GM23248 (cell line): Measurements from ENCODE around the gene STXBP3.

Experiments
- EZH2 ChIP-seq: fragments of 200-600 bp; sonication (generic); IDR thresholded peaks from 2 replicates; pipeline ENCODE4 v1.6.1; 2018; ENCODE audit warnings: antibody characterized with exemption, mild to moderate bottlenecking; ENCODE audit not compliant: insufficient read depth, poor library complexity, severe bottlenecking
- EZH2phosphoT487 ChIP-seq: fragments of 200-600 bp; sonication (generic); IDR thresholded peaks from 2 replicates; pipeline ENCODE4 v1.6.1; 2018; ENCODE audit warnings: antibody characterized with exemption, moderate library complexity, mild to moderate bottlenecking, low read depth; ENCODE audit not compliant: insufficient read depth

DNA sequence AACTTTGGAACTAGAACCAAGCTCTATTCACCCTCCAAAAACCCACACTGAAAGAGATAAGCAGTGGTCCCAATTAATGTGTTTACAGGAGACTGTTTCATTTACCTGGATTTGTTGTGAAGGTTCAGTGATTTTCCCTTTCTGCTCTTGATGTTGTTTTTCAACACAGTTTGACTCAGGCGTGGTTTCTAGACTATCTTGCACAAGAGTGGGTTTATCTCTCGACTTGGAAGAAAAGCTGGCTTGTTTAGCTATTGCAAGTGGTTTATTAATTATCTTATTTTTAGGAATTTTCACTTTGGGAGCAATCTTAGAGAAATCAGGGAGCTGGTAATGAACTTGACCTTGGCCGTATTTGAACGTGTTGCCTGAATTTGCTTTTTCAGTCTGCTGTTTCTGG is 105.1 kb downstream of the STXBP3 start:
- TF ChIP-seq EZH2phosphoT487, result no peak
- no peak for TF ChIP-seq EZH2
